ENCODE data around the gene SLC10A7. TPM values are rescaled to one million over a fixed set of nuclear protein-coding genes. Genes with fewer than 3 reads are reported as not detected.

Gene SLC10A7
- total RNA-seq, 3 donors from 2014 or later (not counting 1 experiment from before 2014, with no cell fraction given) = 16.0 to 29.4 (median 26.3) TPM

DNA sequence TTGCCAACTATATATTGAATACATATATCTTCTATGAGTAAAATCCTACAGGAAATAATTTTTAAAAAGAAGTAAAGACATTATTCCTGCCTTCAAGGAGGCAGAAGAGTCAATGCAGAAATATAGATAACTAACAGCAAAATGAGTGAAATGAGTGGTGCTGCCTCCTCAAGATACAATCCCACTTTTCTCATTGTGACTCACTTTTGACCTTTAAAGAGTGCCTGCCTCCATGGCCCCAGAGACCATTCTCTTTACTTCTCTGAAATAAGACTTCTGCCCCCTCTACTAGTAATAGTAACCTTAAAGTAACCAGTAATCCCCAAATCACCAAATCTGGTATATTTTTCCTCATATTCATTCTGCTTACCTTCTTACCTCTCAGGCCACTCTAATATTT is 15.5 kb downstream of the SLC10A7 start:
- no peak overlapping the region for H3K4me3 ChIP-seq (ENCODE audit: low read length)
- no peaks in the 10 kb centered on the region for H3K4me1 Mint-ChIP-seq
- no peak overlapping the region for H3K27ac ChIP-seq (ENCODE audit: low read length)
- H3K27ac Mint-ChIP-seq = no peak overlapping the region
- H3K36me3 Mint-ChIP-seq = peaks cover 7% of the 10 kb centered on the region
- H3K36me3 ChIP-seq (ENCODE audit: control insufficient read depth, insufficient read depth, low read length) = peaks cover 19% of the 10 kb centered on the region
- H3K27me3 ChIP-seq (ENCODE audit: control insufficient read depth, insufficient read depth, low read length) = no peaks in the 10 kb centered on the region
- ATAC-seq (no peak), DNase-seq (no peak)
- H3K9me3 Mint-ChIP-seq = no peaks in the 10 kb centered on the region
- TF ChIP-seq, protein P1, sequence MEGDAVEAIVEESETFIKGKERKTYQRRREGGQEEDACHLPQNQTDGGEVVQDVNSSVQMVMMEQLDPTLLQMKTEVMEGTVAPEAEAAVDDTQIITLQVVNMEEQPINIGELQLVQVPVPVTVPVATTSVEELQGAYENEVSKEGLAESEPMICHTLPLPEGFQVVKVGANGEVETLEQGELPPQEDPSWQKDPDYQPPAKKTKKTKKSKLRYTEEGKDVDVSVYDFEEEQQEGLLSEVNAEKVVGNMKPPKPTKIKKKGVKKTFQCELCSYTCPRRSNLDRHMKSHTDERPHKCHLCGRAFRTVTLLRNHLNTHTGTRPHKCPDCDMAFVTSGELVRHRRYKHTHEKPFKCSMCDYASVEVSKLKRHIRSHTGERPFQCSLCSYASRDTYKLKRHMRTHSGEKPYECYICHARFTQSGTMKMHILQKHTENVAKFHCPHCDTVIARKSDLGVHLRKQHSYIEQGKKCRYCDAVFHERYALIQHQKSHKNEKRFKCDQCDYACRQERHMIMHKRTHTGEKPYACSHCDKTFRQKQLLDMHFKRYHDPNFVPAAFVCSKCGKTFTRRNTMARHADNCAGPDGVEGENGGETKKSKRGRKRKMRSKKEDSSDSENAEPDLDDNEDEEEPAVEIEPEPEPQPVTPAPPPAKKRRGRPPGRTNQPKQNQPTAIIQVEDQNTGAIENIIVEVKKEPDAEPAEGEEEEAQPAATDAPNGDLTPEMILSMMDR (IDR thresholded peaks at IDR 0.05) = no peak
- H3K4me1 ChIP-seq (ENCODE audit: control insufficient read depth, insufficient read depth, low read length) = no peaks in the 10 kb centered on the region
- no peak overlapping the region for H3K4me3 Mint-ChIP-seq
- intact Hi-C loops (cut with micrococcal nuclease) = no loop called here
- no peaks in the 10 kb centered on the region for H3K9me3 ChIP-seq (ENCODE audit: control insufficient read depth, insufficient read depth, low read length)
- no peaks in the 10 kb centered on the region for H3K27me3 Mint-ChIP-seq (ENCODE audit: low read depth in 2 of 2)

DNA sequence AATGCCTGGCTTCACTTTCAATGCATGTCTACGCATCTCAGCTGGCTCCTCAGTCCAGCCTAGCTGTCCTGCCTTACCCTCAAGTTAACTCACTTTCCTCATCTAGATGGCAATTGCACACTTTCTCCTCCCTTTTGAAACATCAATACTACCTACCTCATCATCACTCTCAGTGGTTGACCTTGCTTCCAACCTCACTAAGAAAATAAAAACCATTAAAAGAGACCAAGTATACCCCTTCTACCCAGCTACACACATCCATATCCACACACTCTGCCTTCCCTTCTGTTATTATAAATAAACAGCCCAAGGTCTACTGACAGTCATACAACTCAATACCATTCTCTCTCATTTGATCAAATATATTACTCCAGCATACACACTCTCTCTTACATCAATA is 21.5 kb downstream of the SLC10A7 start:
- Histone ChIP-seq H3K9me3 (ENCODE audit: control insufficient read depth, insufficient read depth, low read length) (no peaks in the 10 kb centered on the region), H3K27me3 (ENCODE audit: control insufficient read depth, insufficient read depth, low read length) (no peaks in the 10 kb centered on the region), H3K4me1 (ENCODE audit: control insufficient read depth, insufficient read depth, low read length) (no peaks in the 10 kb centered on the region), H3K27ac (ENCODE audit: low read length) (no peak overlapping the region), H3K4me3 (ENCODE audit: low read length) (no peak overlapping the region), H3K36me3 (ENCODE audit: control insufficient read depth, insufficient read depth, low read length) (peaks cover 14% of the 10 kb centered on the region)
- TF ChIP-seq, protein P1 (IDR thresholded peaks at IDR 0.05) = no peak
- Mint-ChIP-seq H3K36me3 (peaks cover 7% of the 10 kb centered on the region), H3K4me1 (peaks cover 14 to 16% of the 10 kb centered on the region in 2 donors), H3K27ac (no peak overlapping the region), H3K4me3 (no peak overlapping the region), H3K27me3 (ENCODE audit: low read depth in 2 of 2) (no peaks in the 10 kb centered on the region), H3K9me3 (no peaks in the 10 kb centered on the region)
- 100% methylated on average over 1 of the region's 1 CpG for WGBS (ENCODE audit: insufficient coverage)
- intact Hi-C loops (cut with micrococcal nuclease) = no loop called here
- DNase-seq = no peak
- no peak for ATAC-seq

DNA sequence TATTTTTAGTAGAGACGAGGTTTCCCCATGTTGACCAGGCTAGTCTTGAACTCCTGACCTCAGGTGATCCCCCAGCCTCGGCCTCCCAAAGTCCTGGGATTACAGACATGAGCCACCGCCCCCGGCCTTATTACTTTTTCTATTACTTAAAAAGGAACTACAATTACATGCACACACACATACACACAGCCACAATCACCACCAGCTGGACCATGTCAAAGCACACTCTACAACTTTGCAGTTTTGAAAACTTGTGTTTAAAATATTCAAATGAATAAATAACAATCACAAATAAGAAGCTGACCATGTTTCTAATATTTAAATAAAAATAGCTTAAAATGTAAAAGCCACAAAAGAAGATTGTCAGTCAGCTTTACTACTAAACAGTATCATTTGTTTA is 23.4 kb downstream of the SLC10A7 start:
- Mint-ChIP-seq H3K27ac (no peak overlapping the region), H3K36me3 (peaks cover 7% of the 10 kb centered on the region), H3K27me3 (ENCODE audit: low read depth in 2 of 2) (no peaks in the 10 kb centered on the region), H3K4me3 (no peak overlapping the region), H3K4me1 (peaks cover 25 to 26% of the 10 kb centered on the region in 2 donors), H3K9me3 (no peaks in the 10 kb centered on the region)
- no peak for ATAC-seq
- no peaks in the 10 kb centered on the region for H3K9me3 ChIP-seq (ENCODE audit: control insufficient read depth, insufficient read depth, low read length)
- WGBS (ENCODE audit: insufficient coverage) = 95% methylated on average over 4 of the region's 4 CpGs
- no peak overlapping the region for H3K27ac ChIP-seq (ENCODE audit: low read length)
- peaks cover 11% of the 10 kb centered on the region for H3K36me3 ChIP-seq (ENCODE audit: control insufficient read depth, insufficient read depth, low read length)
- H3K4me3 ChIP-seq (ENCODE audit: low read length) = no peak overlapping the region
- H3K27me3 ChIP-seq (ENCODE audit: control insufficient read depth, insufficient read depth, low read length) = no peaks in the 10 kb centered on the region
- DNase-seq = no peak
- TF ChIP-seq, protein P1 (IDR thresholded peaks at IDR 0.05) = no peak
- intact Hi-C loops (cut with micrococcal nuclease) = no loop called here
- H3K4me1 ChIP-seq (ENCODE audit: control insufficient read depth, insufficient read depth, low read length) = no peaks in the 10 kb centered on the region

DNA sequence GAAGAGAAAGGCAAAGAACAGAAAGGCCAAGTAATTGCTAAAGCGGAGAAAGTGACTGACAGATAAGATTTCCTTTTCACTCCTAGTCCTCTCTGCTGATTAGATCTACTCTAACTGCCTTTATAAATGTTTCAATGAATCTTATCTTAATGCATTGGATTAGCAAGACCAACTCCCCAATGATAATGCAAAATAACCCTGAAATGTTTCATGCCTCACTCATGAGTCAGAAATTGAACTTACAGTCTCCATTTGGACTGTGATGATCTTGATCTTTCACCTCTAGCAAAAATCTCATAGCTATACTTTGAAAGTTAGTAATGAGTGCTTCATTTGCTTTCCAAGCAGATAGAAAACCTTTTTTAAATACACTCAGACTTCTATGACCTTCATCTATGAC is 26.5 kb downstream of the SLC10A7 start:
- ATAC-seq (no peak), DNase-seq (no peak)
- Histone ChIP-seq H3K9me3 (ENCODE audit: control insufficient read depth, insufficient read depth, low read length) (no peaks in the 10 kb centered on the region), H3K36me3 (ENCODE audit: control insufficient read depth, insufficient read depth, low read length) (no peaks in the 10 kb centered on the region), H3K27ac (ENCODE audit: low read length) (no peak overlapping the region), H3K4me1 (ENCODE audit: control insufficient read depth, insufficient read depth, low read length) (no peaks in the 10 kb centered on the region), H3K27me3 (ENCODE audit: control insufficient read depth, insufficient read depth, low read length) (no peaks in the 10 kb centered on the region), H3K4me3 (ENCODE audit: low read length) (no peak overlapping the region)
- peak overlapping the region; percentile 37 to 46 for H3K27ac Mint-ChIP-seq
- H3K36me3 Mint-ChIP-seq = no peaks in the 10 kb centered on the region
- H3K27me3 Mint-ChIP-seq (ENCODE audit: low read depth in 2 of 2) = no peaks in the 10 kb centered on the region
- TF ChIP-seq, protein P1 (IDR thresholded peaks at IDR 0.05) = no peak
- WGBS (ENCODE audit: insufficient coverage) = 100% methylated on average over 1 of the region's 1 CpG
- H3K4me3 Mint-ChIP-seq = no peak overlapping the region
- intact Hi-C loops (cut with micrococcal nuclease) = no loop called here
- no peaks in the 10 kb centered on the region for H3K9me3 Mint-ChIP-seq
- H3K4me1 Mint-ChIP-seq = peaks cover 33 to 35% of the 10 kb centered on the region in 2 donors
